CD4-positive, alpha-beta T cell treated with Interleukin-4 for 1 hour (primary cell): ENCODE results near the gene PARP3.
"Not testable (repeated sequence)": the region's sequence is repeated elsewhere in the genome, so short reads cannot be mapped to it uniquely, and the experiment has no call there.

Experiments
- DNase-seq, 2 donors: peaks; one replicate each; pipeline ENCODE4 v3.0.0-alpha.2; 2020 to 2022

Gene PARP3

DNA sequence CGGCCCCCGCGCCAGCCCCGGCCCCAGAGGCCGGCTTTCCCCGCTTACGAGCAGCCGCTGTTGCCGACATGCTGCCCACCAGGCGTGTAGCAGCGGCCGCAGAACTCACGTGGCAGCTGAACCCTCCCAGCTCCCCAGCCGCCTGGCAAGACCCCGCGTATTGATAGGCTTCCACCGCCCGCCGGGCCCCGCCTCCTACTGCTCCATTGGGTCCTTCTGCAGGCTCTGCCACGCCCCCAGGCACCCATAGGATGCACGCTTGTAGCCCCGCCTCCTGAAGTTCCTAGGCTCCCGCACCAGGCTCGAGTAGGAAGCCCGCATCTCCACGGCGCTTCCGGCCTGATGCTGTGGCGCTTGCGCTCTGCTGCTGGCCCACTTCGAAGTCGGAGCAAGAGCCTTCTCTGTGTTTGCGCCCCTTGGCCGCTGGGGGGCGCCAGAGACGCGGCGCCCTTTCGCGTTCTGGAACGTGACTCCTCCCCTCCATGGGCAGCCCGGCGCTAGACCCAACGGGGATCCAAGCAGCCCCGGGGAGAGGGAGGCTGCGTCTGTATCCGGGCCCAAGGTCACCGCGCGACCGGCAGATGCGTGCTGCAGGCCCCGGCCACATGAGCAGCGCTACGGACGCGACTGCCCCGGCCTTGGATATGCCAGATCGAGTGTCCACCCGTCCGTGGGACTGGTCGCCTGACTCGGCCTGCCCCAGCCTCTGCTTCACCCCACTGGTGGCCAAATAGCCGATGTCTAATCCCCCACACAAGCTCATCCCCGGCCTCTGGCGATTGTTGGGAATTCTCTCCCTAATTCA is at the start of gene PARP3, which contains the start of gene RRP9:
Gene PARP3 (plus strand): TSS at position 566 of the 805 bp plus-strand sequence. CDS start 993 bp downstream, outside the sequence.
Gene RRP9 (minus strand): TSS at position 107 of the 805 bp plus-strand sequence. CDS start 37 bp downstream, at position 70.
- DNase-seq, result peak; percentile 100

GRCh38 chr3:51894391-51894790 is 47.8 kb upstream of the PARP3 start:
- no peak for DNase-seq

DNA sequence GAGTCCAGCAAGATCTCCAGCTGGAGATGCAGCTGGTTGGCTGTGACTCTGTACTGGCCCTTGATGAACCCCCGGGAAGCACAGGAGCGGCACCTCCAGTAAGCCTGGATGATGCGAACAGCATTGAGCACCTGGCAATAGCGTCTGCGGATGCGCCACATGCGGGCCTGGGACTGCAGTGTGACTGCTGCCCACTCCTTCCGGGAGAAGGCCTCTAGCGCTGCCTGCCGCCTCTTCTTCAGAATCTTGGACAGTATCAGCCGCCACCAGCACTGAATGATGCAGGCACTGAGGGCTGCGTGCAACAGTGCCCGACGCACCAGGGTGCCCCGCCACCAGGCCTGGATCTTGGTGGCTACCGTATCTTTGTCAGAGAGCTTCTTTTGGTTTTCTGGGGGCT is 47.2 kb upstream of the PARP3 start:
- no peak for DNase-seq

DNA sequence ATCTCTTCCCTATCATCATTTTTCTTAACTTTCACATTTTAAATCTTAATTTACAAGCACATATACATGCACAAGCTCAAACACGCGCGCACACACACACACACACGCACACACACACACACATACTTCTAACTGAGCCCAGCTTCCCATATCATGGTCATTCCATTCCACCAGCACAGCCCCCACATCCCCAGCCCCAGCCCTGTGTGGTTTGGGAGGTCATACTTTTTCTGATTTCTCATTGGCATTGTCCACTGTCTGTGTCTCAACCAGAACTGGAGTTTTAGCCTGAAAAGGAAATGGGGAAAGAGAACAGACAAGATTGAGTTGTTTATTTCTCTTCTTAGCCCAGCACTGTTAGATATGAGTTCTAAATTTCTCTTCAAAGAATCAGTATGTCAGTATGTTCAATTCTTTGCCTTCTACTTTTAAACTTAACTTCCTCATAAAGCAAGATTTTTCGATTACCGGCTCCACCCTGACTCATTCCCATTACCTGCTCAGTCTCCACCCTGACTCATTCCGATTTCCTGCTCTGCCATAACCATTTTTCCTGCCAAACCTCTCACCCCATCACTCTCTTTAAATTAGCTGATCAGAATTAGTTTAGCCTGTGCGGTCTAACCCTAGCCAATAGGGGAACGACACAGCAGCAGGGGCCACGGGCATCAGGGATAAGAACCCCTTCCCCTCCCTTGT is 45.4 kb upstream of the PARP3 start:
- DNase-seq, result no peak

DNA sequence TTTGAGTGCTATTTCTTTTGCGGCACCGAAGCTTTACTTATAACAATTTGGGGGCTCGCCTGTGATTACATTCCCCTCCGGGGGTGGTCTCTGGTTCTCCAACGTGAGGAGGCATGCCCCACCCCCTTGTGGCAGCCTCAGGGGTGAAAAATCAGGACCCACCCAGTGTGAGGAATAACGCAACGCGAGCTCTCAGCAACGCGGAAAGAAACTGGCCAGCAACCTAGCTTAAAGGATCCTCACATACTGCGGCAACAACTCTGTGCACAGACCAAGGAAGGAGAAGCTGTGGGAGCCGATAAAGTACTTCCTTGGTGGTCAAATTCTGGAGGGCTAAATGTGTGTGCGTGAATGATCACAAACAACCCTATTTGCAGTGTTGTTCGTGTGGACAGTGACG is 44.8 kb upstream of the PARP3 start:
- no peak for DNase-seq

GRCh38 chr3:51900043-51900442 is 42.1 kb upstream of the PARP3 start:
- DNase-seq, result not testable (repeated sequence)

- not testable (repeated sequence) for DNase-seq
Observed at GRCh38 chr3:51902361-51902760, 39.8 kb upstream of the PARP3 start.

DNA sequence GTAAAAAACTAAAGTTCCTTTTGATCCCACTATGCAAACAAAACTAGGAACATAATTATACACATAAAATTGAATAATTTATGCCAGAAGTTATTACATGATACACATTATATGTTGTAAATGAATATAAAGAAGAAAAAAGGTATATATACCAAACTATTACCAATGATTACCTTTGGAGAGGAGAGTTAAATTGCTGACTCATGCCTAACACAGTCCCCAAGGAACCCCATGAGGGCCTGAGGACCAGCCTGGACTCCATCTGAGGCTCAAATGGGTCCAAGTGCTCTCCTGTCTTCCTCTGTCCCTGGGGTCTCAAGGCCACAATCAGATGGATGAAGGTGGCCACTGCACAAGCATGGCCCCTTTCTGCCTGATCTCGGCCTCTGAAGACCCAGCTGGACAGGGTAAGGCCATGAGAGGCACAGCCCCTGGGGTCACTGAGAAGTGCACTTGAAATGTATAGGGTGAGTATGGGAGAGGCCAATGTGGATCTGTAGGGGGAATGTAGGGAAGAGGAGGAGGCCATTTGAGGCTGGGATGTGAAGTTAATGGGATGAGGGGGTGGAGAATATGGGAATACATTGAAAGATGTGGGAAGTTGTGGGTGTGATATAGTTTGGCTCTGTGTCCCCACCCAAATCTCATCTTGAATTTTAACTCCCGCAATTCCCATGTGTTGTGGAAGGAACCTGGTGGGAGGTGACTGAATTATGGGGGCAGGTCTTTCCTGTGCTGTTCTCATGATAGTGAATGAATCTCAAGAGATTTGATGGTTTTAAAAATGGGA is 37.9 kb upstream of the PARP3 start:
- DNase-seq, result no peak

GRCh38 chr3:51908026-51908425 is 34.1 kb upstream of the PARP3 start:
- no peak for DNase-seq

GRCh38 chr3:51916418-51916817 is 25.7 kb upstream of the PARP3 start:
- DNase-seq, result no peak

GRCh38 chr3:51921081-51921578 is 21.0 kb upstream of the PARP3 start:
- no peak for DNase-seq

- no peak for DNase-seq
Observed at GRCh38 chr3:51927061-51927977, 14.8 kb upstream of the PARP3 start.

DNA sequence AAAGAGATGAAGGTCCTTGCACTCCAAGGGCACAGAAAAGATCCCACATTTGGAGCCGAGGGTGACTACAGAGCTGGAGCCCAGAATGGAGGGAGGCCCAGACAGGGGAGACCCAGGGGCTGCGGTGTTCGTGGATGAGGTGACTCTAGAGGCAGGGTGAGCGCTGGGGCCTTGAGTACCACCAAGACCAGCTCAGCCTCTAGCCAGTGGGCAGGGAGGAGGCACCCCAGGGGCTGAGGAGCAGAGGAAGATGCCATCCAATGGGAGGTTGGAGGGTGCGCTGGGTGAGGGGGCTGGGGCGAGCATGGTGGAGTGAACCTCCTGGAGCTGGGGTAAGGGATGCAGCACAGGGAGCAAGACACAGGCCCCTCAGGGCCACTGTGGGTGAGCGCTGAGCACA is 13.7 kb upstream of the PARP3 start:
- DNase-seq, result no peak

DNA sequence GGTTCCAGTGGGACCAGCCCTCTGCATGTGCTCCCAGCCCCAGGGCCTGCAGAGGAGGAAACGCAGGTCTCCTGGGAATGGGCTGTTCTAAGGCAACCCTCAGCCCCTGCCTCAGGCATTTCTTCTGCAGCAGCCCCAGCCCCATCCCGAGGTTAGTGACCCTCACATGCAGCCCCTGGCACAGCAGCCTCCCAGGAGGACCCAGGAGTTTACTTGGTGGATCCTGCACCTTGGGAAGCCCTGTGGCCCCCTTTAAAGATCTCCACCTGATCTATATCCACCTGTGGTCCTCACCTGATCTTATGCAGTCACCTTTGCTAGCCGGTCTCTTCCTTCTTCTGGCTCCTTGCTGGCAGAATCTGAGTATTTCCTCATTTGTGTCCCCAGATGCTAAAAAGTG is 13.2 kb upstream of the PARP3 start:
- DNase-seq, result not testable (repeated sequence)

DNA sequence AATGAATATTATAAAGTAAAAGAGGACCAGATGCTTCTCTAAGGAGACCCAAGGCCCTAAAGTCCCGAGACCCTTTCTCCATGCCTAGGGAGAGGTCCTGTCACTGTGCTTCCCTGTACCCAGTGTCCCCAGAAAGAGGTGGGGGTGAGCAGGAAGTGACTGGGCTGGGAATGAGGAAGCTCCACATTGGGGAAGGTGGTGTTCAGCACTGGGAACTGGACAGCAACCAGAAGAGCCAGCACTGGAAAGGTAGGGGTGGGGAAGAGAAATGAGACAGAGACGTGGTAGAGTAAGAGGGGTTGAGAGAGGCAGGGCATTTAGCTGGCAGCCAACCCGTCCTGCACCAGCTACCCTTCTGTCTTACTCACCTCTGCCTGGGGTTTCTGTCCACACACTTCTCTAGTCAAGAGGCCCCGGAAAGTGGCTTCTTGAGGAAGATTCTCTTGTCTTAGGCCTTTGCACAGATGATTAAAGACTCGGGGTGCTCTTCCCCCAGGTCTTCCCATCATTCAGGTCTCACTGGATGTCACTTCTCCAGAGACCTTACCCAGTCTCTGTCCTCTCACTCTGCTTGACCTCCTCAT is 12.7 kb upstream of the PARP3 start:
- no peak for DNase-seq

- DNase-seq, result no peak
Observed at GRCh38 chr3:51930439-51930838, 11.7 kb upstream of the PARP3 start.

DNA sequence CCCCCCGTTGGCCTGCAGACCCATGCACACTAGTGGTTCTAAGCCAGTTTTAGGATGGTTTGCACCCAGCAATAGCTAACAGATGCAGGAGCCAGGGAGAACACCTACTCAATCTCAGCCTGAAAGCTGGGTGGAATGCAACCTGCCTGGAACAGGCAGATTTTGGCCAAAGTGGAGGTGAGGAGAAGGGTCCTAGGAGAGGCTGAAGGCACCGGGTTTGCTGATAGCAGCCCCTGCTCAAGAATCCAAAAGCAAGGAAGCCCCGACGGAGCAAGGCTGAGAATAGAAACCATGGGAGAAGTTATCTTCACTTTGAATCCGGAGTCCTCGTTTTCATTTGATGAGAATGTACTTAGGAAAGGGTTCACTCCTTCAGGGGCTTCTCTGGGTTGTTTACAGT is 10.4 kb upstream of the PARP3 start:
- DNase-seq, result no peak

DNA sequence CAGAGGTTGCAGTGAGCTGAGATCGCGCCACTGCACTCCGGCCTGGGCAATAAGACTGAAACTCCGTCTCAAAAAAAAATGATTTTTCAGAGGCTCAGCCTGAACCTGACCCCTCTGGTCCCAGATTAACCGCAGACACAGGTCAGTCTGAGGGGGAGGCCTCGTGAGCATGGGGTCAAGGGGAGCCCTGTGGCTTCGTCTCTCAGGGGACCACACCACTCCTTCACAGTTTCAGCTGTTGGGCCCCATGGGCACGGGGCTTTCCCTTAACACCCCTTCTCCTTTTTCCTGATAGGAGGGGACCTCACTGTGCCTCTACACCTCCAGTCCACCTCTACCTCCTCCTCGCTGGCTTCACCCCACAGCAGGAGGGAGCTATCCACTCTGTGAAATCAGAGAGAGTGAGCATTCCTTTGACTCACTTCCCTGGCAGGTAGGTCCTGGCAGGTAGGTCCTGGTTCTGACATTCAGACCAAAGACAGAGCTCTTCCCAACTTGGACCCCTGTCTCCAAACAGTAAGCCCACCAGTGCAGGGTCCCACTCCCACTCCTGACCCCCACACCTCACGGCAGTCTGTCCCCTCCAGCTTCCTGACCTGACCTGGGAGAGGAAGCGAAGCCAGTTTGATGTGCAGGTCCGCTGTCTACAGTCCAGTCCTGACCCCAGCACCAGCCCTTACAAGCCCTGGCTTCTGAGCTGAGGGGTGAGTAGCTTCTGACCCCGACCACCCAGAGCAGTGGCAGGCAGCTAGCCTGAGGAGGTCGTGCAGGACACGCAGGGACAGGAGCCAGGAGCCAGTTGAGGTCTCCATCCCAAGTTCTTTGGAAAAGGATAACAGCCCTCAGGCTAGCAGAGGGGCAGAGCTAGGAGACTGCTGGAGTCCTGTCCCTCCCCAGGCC is 9.4 kb upstream of the PARP3 start:
- DNase-seq, result no peak

DNA sequence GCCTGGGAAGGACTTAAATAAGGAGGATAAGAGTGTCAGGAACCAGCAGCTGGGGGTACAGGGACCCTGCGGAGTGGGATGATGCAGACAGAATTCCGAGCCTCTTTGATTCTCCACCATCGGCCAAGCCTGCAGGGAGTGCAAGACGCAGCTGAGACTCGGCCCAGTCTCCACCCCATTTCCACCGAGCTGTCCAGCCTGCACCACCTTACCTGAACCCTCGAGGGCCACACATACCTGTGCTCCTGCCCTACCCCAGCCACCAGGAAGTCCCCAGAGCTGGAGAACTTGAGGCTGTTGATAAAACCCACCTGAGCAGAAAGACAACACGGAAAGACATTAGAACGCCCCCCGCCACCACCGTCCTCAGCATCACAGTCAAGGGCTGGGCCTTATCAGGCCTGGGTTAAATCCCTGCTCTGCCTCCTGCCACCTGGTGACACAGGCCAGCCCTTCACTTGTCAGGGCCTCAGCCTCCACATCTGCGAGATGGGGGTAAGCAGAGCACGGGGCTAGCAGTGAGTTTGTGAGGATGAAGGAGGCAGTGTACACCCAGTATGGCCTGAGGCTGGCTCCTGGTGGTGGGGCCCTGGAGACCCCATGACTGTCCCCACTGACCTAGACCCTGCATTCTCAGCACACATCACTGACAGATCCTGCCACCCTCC is 8.6 kb upstream of the PARP3 start:
- no peak for DNase-seq
